IPS-15b (cell line): ENCODE results near the gene TMEM237.

ENCODE experiments used
- H3K27me3 ChIP-seq: one replicate; pipeline ENCODE4 v1.6.1; 2013; ENCODE audit warnings: low read length; ENCODE audit not compliant: control insufficient read depth, insufficient read depth
- H3K36me3 ChIP-seq: one replicate; pipeline ENCODE4 v1.6.1; 2013; ENCODE audit warnings: low read length; ENCODE audit not compliant: control insufficient read depth, insufficient read depth
- H3K4me1 ChIP-seq: one replicate; pipeline ENCODE4 v1.6.1; 2013; ENCODE audit warnings: mild to moderate bottlenecking, low read length; ENCODE audit not compliant: control insufficient read depth, insufficient read depth
- H3K4me3 ChIP-seq: one replicate; pipeline ENCODE4 v1.5.1; 2013; ENCODE audit warnings: low read depth, low read length
- H3K9ac ChIP-seq: one replicate; pipeline ENCODE4 v1.6.1; 2013; ENCODE audit warnings: low read depth, mild to moderate bottlenecking, low read length
- H3K9me3 ChIP-seq: one replicate; pipeline ENCODE4 v1.6.1; 2013; ENCODE audit warnings: mild to moderate bottlenecking, low read length; ENCODE audit not compliant: control insufficient read depth, insufficient read depth

Gene TMEM237

GRCh38 chr2:201600906-201601305 lies 42.4 kb downstream of the TMEM237 start:
- no peaks in the 10 kb centered on the region for H3K27me3 ChIP-seq
- H3K4me1 ChIP-seq, result no peaks in the 10 kb centered on the region
- no peak overlapping the region for H3K9ac ChIP-seq
- no peak overlapping the region for H3K4me3 ChIP-seq
- H3K9me3 ChIP-seq, result no peaks in the 10 kb centered on the region
- no peaks in the 10 kb centered on the region for H3K36me3 ChIP-seq

GRCh38 chr2:201597397-201597796 lies 45.9 kb downstream of the TMEM237 start:
- H3K4me3 ChIP-seq, result no peak overlapping the region
- H3K9me3 ChIP-seq, result no peaks in the 10 kb centered on the region
- H3K4me1 ChIP-seq, result no peaks in the 10 kb centered on the region
- no peaks in the 10 kb centered on the region for H3K27me3 ChIP-seq
- H3K9ac ChIP-seq, result no peak overlapping the region
- no peaks in the 10 kb centered on the region for H3K36me3 ChIP-seq

DNA sequence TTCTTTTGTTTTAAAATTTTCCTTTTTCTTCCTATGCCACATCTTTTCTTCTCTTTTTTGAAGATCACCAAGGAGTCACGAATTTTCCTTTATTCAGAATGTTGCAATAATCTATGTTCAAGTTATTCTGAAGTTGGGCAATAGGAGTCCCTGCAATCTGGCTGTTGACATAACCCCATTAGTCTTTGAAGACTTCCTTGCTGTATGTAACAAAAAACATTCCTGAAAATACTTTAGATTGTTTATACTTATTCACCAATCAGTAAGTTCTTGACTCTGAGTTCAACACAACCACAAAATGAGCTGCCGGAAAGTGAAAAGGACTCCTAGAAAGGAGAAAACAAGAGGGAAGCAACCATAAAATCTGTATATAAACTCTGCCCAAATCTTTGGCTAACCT lies 62.8 kb downstream of the TMEM237 start:
- no peak overlapping the region for H3K4me3 ChIP-seq
- no peak overlapping the region for H3K9ac ChIP-seq
- no peaks in the 10 kb centered on the region for H3K4me1 ChIP-seq
- no peaks in the 10 kb centered on the region for H3K9me3 ChIP-seq
- no peaks in the 10 kb centered on the region for H3K27me3 ChIP-seq
- no peaks in the 10 kb centered on the region for H3K36me3 ChIP-seq

- Histone ChIP-seq H3K9me3 (no peaks in the 10 kb centered on the region), H3K4me3 (no peak overlapping the region), H3K27me3 (no peaks in the 10 kb centered on the region), H3K4me1 (no peaks in the 10 kb centered on the region), H3K9ac (no peak overlapping the region), H3K36me3 (no peaks in the 10 kb centered on the region)
Observed at GRCh38 chr2:201579536-201579935, 63.8 kb downstream of the TMEM237 start.

DNA sequence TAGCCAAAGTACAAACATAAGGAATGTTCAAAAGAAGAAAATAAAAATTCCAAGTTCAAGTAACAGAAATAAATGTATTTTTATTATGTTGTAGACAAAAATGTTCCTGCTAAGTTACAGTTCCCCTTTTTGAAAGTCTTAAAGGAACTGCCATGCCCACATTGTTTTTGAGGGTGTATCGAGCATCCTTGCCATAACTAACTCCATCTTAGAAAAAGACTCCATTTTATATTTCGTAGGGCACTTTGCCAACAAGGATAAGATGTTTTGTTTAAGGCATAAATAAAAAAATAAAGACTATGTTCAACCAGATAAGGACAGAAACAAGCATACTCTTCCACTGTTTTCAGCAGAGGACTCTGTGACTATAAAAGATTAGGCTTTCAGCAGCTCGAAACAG lies 67.3 kb downstream of the TMEM237 start:
- H3K27me3 ChIP-seq, result no peaks in the 10 kb centered on the region
- H3K36me3 ChIP-seq, result no peaks in the 10 kb centered on the region
- H3K9ac ChIP-seq, result no peak overlapping the region
- H3K4me1 ChIP-seq, result no peaks in the 10 kb centered on the region
- no peaks in the 10 kb centered on the region for H3K9me3 ChIP-seq
- H3K4me3 ChIP-seq, result no peak overlapping the region

DNA sequence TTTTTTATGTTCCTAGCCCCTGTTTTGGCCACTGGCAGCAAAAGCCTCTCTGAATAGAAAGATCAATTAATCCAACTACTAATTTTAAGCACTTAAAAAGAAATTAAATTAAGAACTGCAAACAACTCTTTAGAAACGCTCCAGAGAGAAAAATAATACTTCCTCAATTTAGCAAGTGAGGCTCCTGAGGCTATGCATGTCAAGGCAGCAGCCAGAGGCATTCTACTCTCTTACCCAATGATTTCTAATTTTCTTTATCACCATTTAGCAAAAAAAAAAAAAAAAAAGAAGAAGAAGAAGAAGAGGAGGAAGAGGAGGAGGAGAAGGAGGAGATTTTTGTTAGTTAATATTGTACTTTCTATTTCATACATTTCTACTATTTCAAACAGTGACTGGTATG lies 68.5 kb downstream of the TMEM237 start:
- no peaks in the 10 kb centered on the region for H3K27me3 ChIP-seq
- no peaks in the 10 kb centered on the region for H3K4me1 ChIP-seq
- no peaks in the 10 kb centered on the region for H3K36me3 ChIP-seq
- H3K4me3 ChIP-seq, result no peak overlapping the region
- H3K9ac ChIP-seq, result no peak overlapping the region
- no peaks in the 10 kb centered on the region for H3K9me3 ChIP-seq

- H3K9me3 ChIP-seq, result no peaks in the 10 kb centered on the region
- no peak overlapping the region for H3K9ac ChIP-seq
- no peaks in the 10 kb centered on the region for H3K27me3 ChIP-seq
- H3K4me3 ChIP-seq, result no peak overlapping the region
- no peaks in the 10 kb centered on the region for H3K36me3 ChIP-seq
- H3K4me1 ChIP-seq, result no peaks in the 10 kb centered on the region
Observed at GRCh38 chr2:201572846-201573508, 70.3 kb downstream of the TMEM237 start.
